CD4-positive, alpha-beta T cell (primary cell): ENCODE results near the gene ARL14EPL. TPM values are rescaled to one million over a fixed set of nuclear protein-coding genes. Genes with fewer than 3 reads are reported as not detected.

Experiments used
- ATAC-seq: fragments of 200-7000 bp; cut with Tn5 transposase; one replicate; pipeline ENCODE4 v1.10.0; 2022; ENCODE audit warnings: mild to moderate bottlenecking; ENCODE audit not compliant: poor library complexity
- CTCF ChIA-PET: fragments of 350-600 bp; sonication (Branson Sonifier 250); formaldehyde crosslinking; loops from one replicate; lab custom pipeline; 2021; ENCODE audit warnings: antibody characterized with exemption, inconsistent platforms; lab: Charles Lee
- POLR2A ChIA-PET: fragments of 350-600 bp; sonication (Branson Sonifier 250); formaldehyde crosslinking; loops from one replicate; lab custom pipeline; 2021; ENCODE audit warnings: antibody characterized with exemption, inconsistent platforms; lab: Charles Lee
- DNase-seq, 14 experiments: peaks; one replicate each; pipeline ENCODE4 v3.0.0-alpha.2; 2013 to 2020; ENCODE audit warnings: mixed read lengths in 2 of 14
- H3K27ac ChIP-seq, 2 donors: one replicate each; pipeline versions ENCODE4 v1.5.1 to v1.7.0; 2013; ENCODE audit warnings: low read length in 2 of 2, low read depth in 1 of 2, mild to moderate bottlenecking in 1 of 2
- H3K27me3 ChIP-seq, 2 experiments: 1 replicate in 1 of 2; 2 replicates in 1 of 2; pipeline versions ENCODE4 v1.6.1 to v1.7.0; 2013; ENCODE audit warnings: low read length in 2 of 2, control low read depth in 1 of 2, mild to moderate bottlenecking in 1 of 2, moderate library complexity in 1 of 2; ENCODE audit not compliant: insufficient read depth in 2 of 2, control insufficient read depth in 1 of 2
- H3K36me3 ChIP-seq: one replicate; pipeline ENCODE4 v1.6.1; 2013; ENCODE audit warnings: low read length, control low read depth; ENCODE audit not compliant: insufficient read depth
- H3K4me1 ChIP-seq: one replicate; pipeline ENCODE4 v1.6.1; 2013; ENCODE audit warnings: low read length, control low read depth; ENCODE audit not compliant: insufficient read depth
- H3K4me3 ChIP-seq: one replicate; pipeline ENCODE4 v1.5.1; 2013; ENCODE audit warnings: mild to moderate bottlenecking, low read length, moderate library complexity
- H3K9me3 ChIP-seq, 2 experiments: 1 replicate in 1 of 2; 2 replicates in 1 of 2; pipeline versions ENCODE4 v1.6.1 to v1.7.0; 2013; ENCODE audit warnings: low read length in 2 of 2, mild to moderate bottlenecking in 2 of 2, control low read depth in 1 of 2, moderate library complexity in 1 of 2; ENCODE audit not compliant: control insufficient read depth in 1 of 2, insufficient read depth in 1 of 2
- H3K27ac Mint-ChIP-seq: one replicate; pipeline ENCODE4 v1.8.0; 2020; ENCODE audit warnings: mixed read lengths
- H3K27me3 Mint-ChIP-seq: one replicate; pipeline ENCODE4 v1.8.0; 2021; ENCODE audit warnings: mixed read lengths
- H3K36me3 Mint-ChIP-seq: one replicate; pipeline ENCODE4 v1.8.0; 2021; ENCODE audit warnings: low read depth, mixed read lengths
- H3K4me1 Mint-ChIP-seq: one replicate; pipeline ENCODE4 v1.8.0; 2021; ENCODE audit warnings: low read depth, mixed read lengths
- H3K4me3 Mint-ChIP-seq: one replicate; pipeline ENCODE4 v1.8.0; 2020; ENCODE audit warnings: mild to moderate bottlenecking, mixed read lengths
- H3K9me3 Mint-ChIP-seq: one replicate; pipeline ENCODE4 v1.8.0; 2020; ENCODE audit warnings: mixed read lengths
- intact Hi-C, 2 experiments: fragments of 100-400 bp; cut with DNase I in 1 of 2; cut with micrococcal nuclease in 1 of 2; formaldehyde crosslinking; loops; one replicate each; pipeline versions ENCODE4 v1.15.1 to v1.9.0; 2023 to 2025; cut with DNase I, micrococcal nuclease
- total RNA-seq, 174 experiments: library from RNA in 2 of 174; stranded (reverse) in 2 of 174; gene quantifications; one replicate each; pipeline ENCODE4 v1.2.3 and lab custom pipeline; 2021 to 2026
- TF ChIP-seq, protein P1 (sequence below): fragments of 200-600 bp; IDR thresholded peaks from one replicate; pipeline ENCODE4 v1.8.0; 2022; ENCODE audit warnings: antibody characterized with exemption, mild to moderate bottlenecking

ARL14EPL gene
- total RNA-seq, 2 experiments from 2014 or later = not detected

DNA sequence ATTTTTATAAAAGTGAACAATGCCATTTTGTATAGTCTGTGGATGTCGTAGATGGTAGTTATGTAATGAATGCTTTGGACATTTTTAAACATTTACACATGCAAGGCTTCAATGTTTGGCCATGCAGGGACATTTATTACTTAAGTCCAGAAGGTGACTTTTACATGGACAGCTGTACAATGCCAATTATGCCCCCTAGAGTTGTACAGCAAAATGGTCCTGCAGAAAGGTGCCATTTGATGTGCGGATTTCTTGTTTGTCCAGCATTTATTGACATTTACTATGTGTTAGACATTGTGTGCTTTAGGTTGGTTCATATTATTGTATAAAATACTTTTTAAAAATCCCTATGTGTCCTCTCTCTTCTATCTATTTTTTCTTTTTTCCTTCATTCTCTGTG is 30.1 kb downstream of the ARL14EPL start:
- Mint-ChIP-seq H3K4me1 (no peaks in the 10 kb centered on the region), H3K36me3 (no peaks in the 10 kb centered on the region), H3K9me3 (no peaks in the 10 kb centered on the region), H3K27ac (no peak overlapping the region), H3K4me3 (no peak overlapping the region), H3K27me3 (peaks cover 21% of the 10 kb centered on the region)
- CTCF ChIA-PET = no interaction called here
- DNase-seq (no peak), ATAC-seq (no peak)
- Histone ChIP-seq H3K36me3 (no peaks in the 10 kb centered on the region), H3K4me1 (no peaks in the 10 kb centered on the region), H3K4me3 (no peak overlapping the region), H3K27me3 (peaks cover 0 to 16% of the 10 kb centered on the region in 2 experiments), H3K9me3 (no peaks in the 10 kb centered on the region), H3K27ac (no peak overlapping the region)
- intact Hi-C loops = no loop called here
- TF ChIP-seq, protein P1, sequence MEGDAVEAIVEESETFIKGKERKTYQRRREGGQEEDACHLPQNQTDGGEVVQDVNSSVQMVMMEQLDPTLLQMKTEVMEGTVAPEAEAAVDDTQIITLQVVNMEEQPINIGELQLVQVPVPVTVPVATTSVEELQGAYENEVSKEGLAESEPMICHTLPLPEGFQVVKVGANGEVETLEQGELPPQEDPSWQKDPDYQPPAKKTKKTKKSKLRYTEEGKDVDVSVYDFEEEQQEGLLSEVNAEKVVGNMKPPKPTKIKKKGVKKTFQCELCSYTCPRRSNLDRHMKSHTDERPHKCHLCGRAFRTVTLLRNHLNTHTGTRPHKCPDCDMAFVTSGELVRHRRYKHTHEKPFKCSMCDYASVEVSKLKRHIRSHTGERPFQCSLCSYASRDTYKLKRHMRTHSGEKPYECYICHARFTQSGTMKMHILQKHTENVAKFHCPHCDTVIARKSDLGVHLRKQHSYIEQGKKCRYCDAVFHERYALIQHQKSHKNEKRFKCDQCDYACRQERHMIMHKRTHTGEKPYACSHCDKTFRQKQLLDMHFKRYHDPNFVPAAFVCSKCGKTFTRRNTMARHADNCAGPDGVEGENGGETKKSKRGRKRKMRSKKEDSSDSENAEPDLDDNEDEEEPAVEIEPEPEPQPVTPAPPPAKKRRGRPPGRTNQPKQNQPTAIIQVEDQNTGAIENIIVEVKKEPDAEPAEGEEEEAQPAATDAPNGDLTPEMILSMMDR = no peak
- POLR2A ChIA-PET = no interaction called here

DNA sequence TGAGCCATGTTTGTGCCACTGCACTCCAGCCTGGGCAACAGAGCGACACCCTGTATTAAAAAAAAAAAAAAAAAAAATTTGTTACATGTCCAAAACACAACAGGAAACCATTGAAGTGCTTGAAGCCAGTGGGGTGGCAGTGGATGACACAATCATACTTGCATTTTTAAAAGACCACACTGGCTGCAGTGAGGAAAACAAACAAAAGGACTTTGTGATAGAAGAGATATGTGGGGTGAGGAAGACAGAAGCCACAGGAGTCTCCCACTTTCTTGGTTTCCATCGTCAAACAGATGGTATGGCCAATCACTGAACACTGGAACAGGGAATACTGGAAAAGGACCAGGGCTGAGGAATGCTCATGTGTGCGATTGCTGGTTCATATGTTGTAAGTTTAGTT is 31.7 kb downstream of the ARL14EPL start:
- Histone ChIP-seq H3K27me3 (peaks cover 0 to 16% of the 10 kb centered on the region in 2 experiments), H3K27ac (no peak overlapping the region), H3K4me3 (no peak overlapping the region), H3K4me1 (no peaks in the 10 kb centered on the region), H3K36me3 (no peaks in the 10 kb centered on the region), H3K9me3 (no peaks in the 10 kb centered on the region)
- no peaks in the 10 kb centered on the region for H3K9me3 Mint-ChIP-seq
- intact Hi-C loops = no loop called here
- DNase-seq = no peak
- H3K4me1 Mint-ChIP-seq = no peaks in the 10 kb centered on the region
- H3K36me3 Mint-ChIP-seq = no peaks in the 10 kb centered on the region
- ATAC-seq = no peak
- no peak overlapping the region for H3K27ac Mint-ChIP-seq
- H3K27me3 Mint-ChIP-seq = peaks cover 28% of the 10 kb centered on the region
- TF ChIP-seq, protein P1 = no peak
- H3K4me3 Mint-ChIP-seq = no peak overlapping the region
- CTCF ChIA-PET = no interaction called here
- POLR2A ChIA-PET = no interaction called here

DNA sequence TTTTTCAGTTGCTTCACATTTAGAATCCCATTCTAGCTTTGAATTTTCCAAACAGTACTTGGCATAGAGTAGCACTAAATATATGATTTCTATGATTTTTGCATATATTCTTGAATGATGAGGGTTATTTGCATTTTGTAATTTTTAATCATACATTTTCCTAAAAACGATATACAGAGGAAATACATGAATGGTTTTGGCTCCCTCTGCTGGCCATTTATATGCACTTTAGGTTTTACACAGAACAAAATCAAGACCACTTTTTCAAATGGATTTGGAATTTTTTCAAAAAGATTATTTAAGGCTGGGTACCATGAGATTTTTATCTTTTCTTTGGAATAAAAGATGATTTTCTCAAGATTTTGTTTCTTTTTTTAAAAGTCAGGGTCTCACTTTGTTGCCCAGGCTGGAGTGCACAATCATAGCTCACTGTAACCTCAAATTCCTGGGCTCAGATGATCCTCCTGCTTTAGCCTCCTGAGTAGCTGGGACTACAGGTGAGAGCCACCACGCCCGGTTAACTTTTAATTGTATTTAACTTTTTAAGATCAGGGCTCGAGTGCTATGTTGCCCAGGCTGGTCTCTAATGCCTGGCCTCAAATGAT is 35.9 kb downstream of the ARL14EPL start:
- POLR2A ChIA-PET = no interaction called here
- DNase-seq (peak in 5 of 14 experiments; percentile 6 to 78 (median 56)), ATAC-seq (peak; percentile 58)
- Mint-ChIP-seq H3K27me3 (peaks cover 30% of the 10 kb centered on the region), H3K27ac (no peak overlapping the region), H3K36me3 (no peaks in the 10 kb centered on the region), H3K4me3 (no peak overlapping the region), H3K9me3 (no peaks in the 10 kb centered on the region), H3K4me1 (no peaks in the 10 kb centered on the region)
- no peak overlapping the region for H3K4me3 ChIP-seq
- no peak overlapping the region for H3K27ac ChIP-seq
- peaks cover 0 to 17% of the 10 kb centered on the region in 2 experiments for H3K27me3 ChIP-seq
- TF ChIP-seq, protein P1 = peak; percentile 74
- no peaks in the 10 kb centered on the region for H3K9me3 ChIP-seq
- H3K4me1 ChIP-seq = no peaks in the 10 kb centered on the region
- CTCF ChIA-PET = interaction anchor here (1.2 kb wide), 1 partner anchor 466 kb away, joined by 3 read pairs; the partner anchor contains the start of gene TICAM2
- H3K36me3 ChIP-seq = no peaks in the 10 kb centered on the region
- intact Hi-C loops = loop anchor here (1.0 to 5.0 kb wide), 3 partner anchors 434 to 759 kb away; no protein-coding TSS in a partner anchor
